HepG2 (cell line): ENCODE measurements around the gene MKNK1. TPM values are rescaled to one million over a fixed set of nuclear protein-coding genes. Genes with fewer than 3 reads are reported as not detected.

Source experiments
- ATAC-seq: fragments of 200-7000 bp; cut with Tn5 transposase; 3 replicates; pipeline ENCODE4 v1.9.1; 2020; ENCODE audit warnings: mild to moderate bottlenecking, moderate library complexity
- BruUV-seq: library from RNA; stranded (reverse); fragments of 400-500 nt; replicated peaks from 2 replicates; lab custom pipeline; 2021; lab: Mats Ljungman, UMichigan
- CTCF ChIA-PET: fragments of 300-600 bp; formaldehyde crosslinking; extraction: SDS; loops from one replicate; lab custom pipeline; 2021; ENCODE audit warnings: low total read pairs, inconsistent platforms, low intra/inter-chr PET ratio; lab: Yijun Ruan, JAX
- POLR2A ChIA-PET: fragments of 350-600 bp; sonication (Branson Sonifier 250); formaldehyde crosslinking; loops from one replicate; lab custom pipeline; 2020; ENCODE audit warnings: antibody characterized with exemption, inconsistent platforms; lab: Yijun Ruan, JAX
- DNase-seq: peaks from one replicate; pipeline ENCODE4 v3.0.0-alpha.2; 2015; ENCODE audit warnings: low spot score
- FAIRE-seq: peaks from 3 replicates; lab custom pipeline; 2011; peaks lifted over from hg19 to GRCh38; lab: Jason Lieb, UNC
- H2AFZ ChIP-seq: one replicate; pipeline ENCODE4 v1.6.1; 2011; ENCODE audit warnings: low read length, inconsistent platforms
- H3K27ac ChIP-seq: fragments of 300-600 bp; 3 replicates; pipeline ENCODE4 v1.8.0; 2011; ENCODE audit warnings: mixed run types, mild to moderate bottlenecking, mixed read lengths, low read length, inconsistent platforms; ENCODE audit not compliant: insufficient read depth; ENCODE audit errors: extremely low read length
- H3K27me3 ChIP-seq, 2 experiments: fragments of 200-600 bp in 1 of 2; 2 replicates in 1 of 2; 3 replicates in 1 of 2; pipeline versions ENCODE4 v1.6.0 to v1.8.0; 2011; ENCODE audit warnings: low read length in 2 of 2, mild to moderate bottlenecking in 2 of 2, moderate library complexity in 2 of 2, inconsistent platforms in 1 of 2; ENCODE audit not compliant: insufficient read depth in 2 of 2, control insufficient read depth in 1 of 2
- H3K36me3 ChIP-seq, 2 experiments: fragments of 200-600 bp in 1 of 2; replicated peaks in 1 of 2; 2 replicates in 1 of 2; 3 replicates in 1 of 2; pipeline versions ENCODE4 v1.5.1 to v1.8.0; 2011; ENCODE audit warnings: low read length in 2 of 2, inconsistent platforms in 1 of 2; ENCODE audit not compliant: insufficient read depth in 2 of 2, control insufficient read depth in 1 of 2
- H3K4me1 ChIP-seq: 2 replicates; pipeline ENCODE4 v1.5.1; 2012; ENCODE audit warnings: low read length, inconsistent platforms; ENCODE audit not compliant: insufficient read depth
- H3K4me2 ChIP-seq: 2 replicates; pipeline ENCODE4 v1.6.0; 2011; ENCODE audit warnings: low read depth, low read length, inconsistent platforms
- H3K4me3 ChIP-seq, 3 experiments: fragments of 200-600 bp in 1 of 3; sonication (generic), shearing (Covaris generic) in 1 of 3; replicated peaks in 1 of 3; 2 replicates each; pipeline ENCODE4 v1.5.1; 2011 to 2016; ENCODE audit warnings: low read length in 3 of 3, inconsistent platforms in 2 of 3, low read depth in 2 of 3, mild to moderate bottlenecking in 2 of 3, control low read depth in 1 of 3, mixed read lengths in 1 of 3; ENCODE audit not compliant: insufficient read depth in 1 of 3
- H3K79me2 ChIP-seq: one replicate; pipeline ENCODE4 v1.6.1; 2011; ENCODE audit warnings: low read length, inconsistent platforms; ENCODE audit not compliant: insufficient read depth
- H3K9ac ChIP-seq: 2 replicates; pipeline ENCODE4 v1.6.0; 2011; ENCODE audit warnings: mild to moderate bottlenecking, low read depth, low read length, inconsistent platforms; ENCODE audit not compliant: insufficient read depth
- H3K9me3 ChIP-seq: 2 replicates; pipeline ENCODE4 v1.5.1; 2012; ENCODE audit warnings: mild to moderate bottlenecking, low read length
- H4K20me1 ChIP-seq: 2 replicates; pipeline ENCODE4 v1.6.0; 2011; ENCODE audit warnings: inconsistent platforms, mild to moderate bottlenecking, low read length, moderate library complexity; ENCODE audit not compliant: insufficient read depth
- NCOA1 ChIP-seq: sonication (generic); formaldehyde crosslinking; IDR thresholded peaks from 2 replicates; pipeline ENCODE4 v1.9.0; 2021; ENCODE audit warnings: missing genetic modification reagents
- PPARG ChIP-seq: conservative IDR thresholded peaks from 2 replicates; pipeline ENCODE4 v1.6.1; 2016; ENCODE audit warnings: missing biosample characterization, missing genetic modification reagents
- REST ChIP-seq, 2 experiments: IDR thresholded peaks; 2 replicates each; pipeline ENCODE4 v1.6.1; 2011 to 2012; ENCODE audit warnings: low read length in 2 of 2, borderline replicate concordance in 1 of 2, low read depth in 1 of 2, mild to moderate bottlenecking in 1 of 2, moderate library complexity in 1 of 2
- SAP130 ChIP-seq: IDR thresholded peaks from 2 replicates; pipeline ENCODE4 v1.6.1; 2016; ENCODE audit warnings: low read depth
- SNAI1 ChIP-seq: sonication (generic); formaldehyde crosslinking; IDR thresholded peaks from 2 replicates; pipeline ENCODE4 v1.5.0; 2020; ENCODE audit warnings: mild to moderate bottlenecking, missing genetic modification reagents, borderline replicate concordance
- TBX3 ChIP-seq: fragments of 450-650 bp; IDR thresholded peaks from 2 replicates; pipeline ENCODE4 v1.6.1; 2017; ENCODE audit warnings: antibody characterized with exemption, mild to moderate bottlenecking, inconsistent platforms, borderline replicate concordance
- ZBTB20 ChIP-seq: sonication (generic); formaldehyde crosslinking; IDR thresholded peaks from 2 replicates; pipeline ENCODE4 v1.8.1; 2023; ENCODE audit warnings: missing genetic modification reagents, low read depth, mild to moderate bottlenecking, borderline replicate concordance
- ZC3H4 ChIP-seq: sonication (generic); formaldehyde crosslinking; IDR thresholded peaks from 2 replicates; pipeline ENCODE4 v1.4.0; 2020; ENCODE audit warnings: missing genetic modification reagents, borderline replicate concordance
- ZFP82 ChIP-seq: sonication (generic); formaldehyde crosslinking; IDR thresholded peaks from 2 replicates; pipeline ENCODE4 v1.5.1; 2020; ENCODE audit warnings: mild to moderate bottlenecking, missing genetic modification reagents, borderline replicate concordance
- ZNF160 ChIP-seq: sonication (generic); formaldehyde crosslinking; IDR thresholded peaks from 2 replicates; pipeline ENCODE4 v1.8.0; 2022; ENCODE audit warnings: mild to moderate bottlenecking, inconsistent platforms, missing genetic modification reagents
- ZNF260 ChIP-seq: sonication (generic); formaldehyde crosslinking; IDR thresholded peaks from 2 replicates; pipeline ENCODE4 v1.4.0; 2020; ENCODE audit warnings: missing genetic modification reagents, low read depth, mild to moderate bottlenecking, borderline replicate concordance
- ZNF451 ChIP-seq: sonication (generic); formaldehyde crosslinking; IDR thresholded peaks from 2 replicates; pipeline ENCODE4 v1.5.0; 2020; ENCODE audit warnings: mild to moderate bottlenecking, missing genetic modification reagents
- ZNF589 ChIP-seq: sonication (generic); formaldehyde crosslinking; conservative IDR thresholded peaks from 2 replicates; pipeline ENCODE4 v1.8.0; 2022; ENCODE audit warnings: mild to moderate bottlenecking, moderate library complexity, missing genetic modification reagents
- ZNF709 ChIP-seq: sonication (generic); formaldehyde crosslinking; IDR thresholded peaks from 2 replicates; pipeline ENCODE4 v1.5.0; 2020; ENCODE audit warnings: mild to moderate bottlenecking, missing genetic modification reagents
- ZSCAN9 ChIP-seq: IDR thresholded peaks from 2 replicates; pipeline ENCODE4 v1.6.1; 2016; ENCODE audit warnings: borderline replicate concordance
- WGBS: methylation state at CpG from one replicate; pipeline ENCODE4 v1.1.6; 2017; ENCODE audit warnings: low lambda C conversion rate; 5-methylcytosine and 5-hydroxymethylcytosine counted together
- in situ Hi-C: cut with HindIII; loops from 2 replicates; pipeline ENCODE4 v1.10.0; 2017; ENCODE audit warnings: low pct_unique_long_range_greater_than_20kb; ENCODE audit not compliant: extremely low pct_ligation_motif_present
- intact Hi-C: fragments of 100-400 bp; cut with micrococcal nuclease; formaldehyde crosslinking; loops from one replicate; pipeline ENCODE4 v1.10.0; 2022; ENCODE audit not compliant: unreplicated experiment
- polyA plus RNA-seq, 8 experiments: library from polyadenylated mRNA; depleted of rRNA in 3 of 8; stranded (reverse) in 7 of 8; unstranded in 1 of 8; fragments of >200 nt; fragmentation: Illumina TruSeq in 4 of 8; extraction: Trizol in 4 of 8; gene quantifications; 2 replicates each; pipeline versions ENCODE4 v1.2.1 to v1.2.3, GENCODE V29; 2011 to 2016; ENCODE audit warnings: low read depth in 4 of 8, missing spikeins in 1 of 8, mixed read lengths in 1 of 8; ENCODE audit not compliant: insufficient read depth in 1 of 8
- total RNA-seq, 5 experiments: library from RNA; depleted of rRNA; stranded (reverse); fragments of >200 nt; fragmentation: Illumina TruSeq; extraction: Trizol; gene quantifications; 2 replicates each; pipeline ENCODE4 v1.2.3, GENCODE V29; 2016; ENCODE audit warnings: low read depth in 1 of 5

The MKNK1 gene
- total and polyA plus RNA-seq, 2 of the 13 experiments (the other 11 are each of a cell fraction or from before 2014, with no cell fraction given), result 18.5 to 24.1 TPM

GRCh38 chr1:46558966-46559365 lies 45.1 kb downstream of the MKNK1 start:
- H3K36me3 ChIP-seq, result peaks cover 6 to 10% of the 10 kb centered on the region in 2 experiments; a peak in 3 of 5 replicates
- FAIRE-seq (no peak), DNase-seq (no peak), ATAC-seq (no peak)
- in situ Hi-C loops (no loop called here), intact Hi-C loops (loop anchor here (10.0 kb wide), 1 partner anchor 166 kb away; no protein-coding TSS in a partner anchor)
- no peaks in the 10 kb centered on the region for H3K9me3 ChIP-seq
- no peaks in the 10 kb centered on the region for H4K20me1 ChIP-seq
- 92% methylated on average over 5 of the region's 8 CpGs for WGBS
- H3K4me3 ChIP-seq, result no peak overlapping the region
- no peaks in the 10 kb centered on the region for H3K4me1 ChIP-seq
- ChIA-PET POLR2A (no interaction called here), CTCF (no interaction called here)
- no peaks in the 10 kb centered on the region for H3K27me3 ChIP-seq
- H3K79me2 ChIP-seq, result no peaks in the 10 kb centered on the region
- no peak overlapping the region for H3K9ac ChIP-seq
- no peak overlapping the region for H2AFZ ChIP-seq
- no peak overlapping the region for H3K4me2 ChIP-seq
- BruUV-seq, result no TSS peak
- H3K27ac ChIP-seq, result no peak overlapping the region
- no peak for TF ChIP-seq ZC3H4
- TF ChIP-seq ZSCAN9 (CRISPR knock-in tag), result no peak
- TF ChIP-seq SNAI1 (CRISPR knock-in tag), result no peak
- TF ChIP-seq ZNF160 (CRISPR knock-in tag), result no peak
- no peak for TF ChIP-seq ZBTB20 (CRISPR knock-in tag)
- no peak for TF ChIP-seq ZNF709
- no peak for TF ChIP-seq PPARG
- TF ChIP-seq ZNF589 (CRISPR knock-in tag), result no peak
- TF ChIP-seq TBX3, result no peak
- no peak for TF ChIP-seq REST (IDR thresholded peaks at IDR 0.05; ENCODE audit: borderline replicate concordance in 1 of 2, low read depth in 1 of 2, low read length in 2 of 2)
- no peak for TF ChIP-seq NCOA1 (CRISPR knock-in tag)
- no peak for TF ChIP-seq SAP130 (CRISPR knock-in tag)
- TF ChIP-seq ZFP82, result no peak
- no peak for TF ChIP-seq ZNF260 (CRISPR knock-in tag)
- TF ChIP-seq ZNF451, result no peak
